ENCODE measurements around the gene ZDHHC18.

Gene ZDHHC18

DNA sequence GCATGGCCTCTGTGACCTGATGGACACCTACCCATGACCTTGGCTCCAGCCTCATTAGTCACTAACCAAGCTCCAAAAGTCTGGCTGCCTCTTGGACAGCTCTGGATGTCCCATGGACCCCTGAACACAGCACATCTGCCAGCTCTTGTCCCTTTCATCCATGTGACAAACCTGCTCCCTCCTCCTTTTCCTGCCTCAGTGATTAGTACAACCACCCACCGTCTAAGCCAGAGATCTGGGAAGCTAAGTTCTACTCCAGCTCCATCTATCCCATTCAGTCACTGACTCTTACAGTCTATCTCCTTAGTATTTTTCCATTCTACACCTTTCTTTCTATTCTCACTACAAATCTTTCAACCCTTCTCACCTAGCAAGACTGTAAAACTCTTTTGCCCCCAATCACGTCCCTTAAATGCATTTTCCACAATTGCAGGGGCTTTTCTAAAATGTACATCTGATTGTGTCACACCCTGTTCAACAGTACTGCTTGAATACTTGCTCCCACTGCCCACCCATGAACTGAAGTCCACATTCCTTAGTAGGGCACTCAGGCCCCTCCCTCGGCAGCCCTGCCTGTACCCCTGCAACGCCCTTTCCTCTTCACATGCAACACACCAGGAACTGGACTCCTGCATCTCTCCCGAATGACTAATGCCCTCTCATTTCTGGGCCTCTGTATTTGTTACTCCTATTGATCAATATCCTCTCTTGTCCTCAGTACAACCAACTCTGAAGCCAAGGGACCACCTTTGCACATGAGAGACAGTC is 56.4 kb downstream of the ZDHHC18 start:
- TF ChIP-seq GABPA (IDR thresholded peaks at IDR 0.05; ENCODE audit: low read depth): no peak
- TF ChIP-seq, protein P1, sequence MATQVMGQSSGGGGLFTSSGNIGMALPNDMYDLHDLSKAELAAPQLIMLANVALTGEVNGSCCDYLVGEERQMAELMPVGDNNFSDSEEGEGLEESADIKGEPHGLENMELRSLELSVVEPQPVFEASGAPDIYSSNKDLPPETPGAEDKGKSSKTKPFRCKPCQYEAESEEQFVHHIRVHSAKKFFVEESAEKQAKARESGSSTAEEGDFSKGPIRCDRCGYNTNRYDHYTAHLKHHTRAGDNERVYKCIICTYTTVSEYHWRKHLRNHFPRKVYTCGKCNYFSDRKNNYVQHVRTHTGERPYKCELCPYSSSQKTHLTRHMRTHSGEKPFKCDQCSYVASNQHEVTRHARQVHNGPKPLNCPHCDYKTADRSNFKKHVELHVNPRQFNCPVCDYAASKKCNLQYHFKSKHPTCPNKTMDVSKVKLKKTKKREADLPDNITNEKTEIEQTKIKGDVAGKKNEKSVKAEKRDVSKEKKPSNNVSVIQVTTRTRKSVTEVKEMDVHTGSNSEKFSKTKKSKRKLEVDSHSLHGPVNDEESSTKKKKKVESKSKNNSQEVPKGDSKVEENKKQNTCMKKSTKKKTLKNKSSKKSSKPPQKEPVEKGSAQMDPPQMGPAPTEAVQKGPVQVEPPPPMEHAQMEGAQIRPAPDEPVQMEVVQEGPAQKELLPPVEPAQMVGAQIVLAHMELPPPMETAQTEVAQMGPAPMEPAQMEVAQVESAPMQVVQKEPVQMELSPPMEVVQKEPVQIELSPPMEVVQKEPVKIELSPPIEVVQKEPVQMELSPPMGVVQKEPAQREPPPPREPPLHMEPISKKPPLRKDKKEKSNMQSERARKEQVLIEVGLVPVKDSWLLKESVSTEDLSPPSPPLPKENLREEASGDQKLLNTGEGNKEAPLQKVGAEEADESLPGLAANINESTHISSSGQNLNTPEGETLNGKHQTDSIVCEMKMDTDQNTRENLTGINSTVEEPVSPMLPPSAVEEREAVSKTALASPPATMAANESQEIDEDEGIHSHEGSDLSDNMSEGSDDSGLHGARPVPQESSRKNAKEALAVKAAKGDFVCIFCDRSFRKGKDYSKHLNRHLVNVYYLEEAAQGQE (IDR thresholded peaks at IDR 0.05; ENCODE audit: insufficient replicate concordance, low read depth): no peak
- TF ChIP-seq SPI1 (IDR thresholded peaks at IDR 0.05; ENCODE audit: borderline replicate concordance, low read depth): no peak
- TF ChIP-seq POLR2AphosphoS5 (IDR thresholded peaks at IDR 0.05; ENCODE audit: low read depth): no peak
- TF ChIP-seq, protein P2, sequence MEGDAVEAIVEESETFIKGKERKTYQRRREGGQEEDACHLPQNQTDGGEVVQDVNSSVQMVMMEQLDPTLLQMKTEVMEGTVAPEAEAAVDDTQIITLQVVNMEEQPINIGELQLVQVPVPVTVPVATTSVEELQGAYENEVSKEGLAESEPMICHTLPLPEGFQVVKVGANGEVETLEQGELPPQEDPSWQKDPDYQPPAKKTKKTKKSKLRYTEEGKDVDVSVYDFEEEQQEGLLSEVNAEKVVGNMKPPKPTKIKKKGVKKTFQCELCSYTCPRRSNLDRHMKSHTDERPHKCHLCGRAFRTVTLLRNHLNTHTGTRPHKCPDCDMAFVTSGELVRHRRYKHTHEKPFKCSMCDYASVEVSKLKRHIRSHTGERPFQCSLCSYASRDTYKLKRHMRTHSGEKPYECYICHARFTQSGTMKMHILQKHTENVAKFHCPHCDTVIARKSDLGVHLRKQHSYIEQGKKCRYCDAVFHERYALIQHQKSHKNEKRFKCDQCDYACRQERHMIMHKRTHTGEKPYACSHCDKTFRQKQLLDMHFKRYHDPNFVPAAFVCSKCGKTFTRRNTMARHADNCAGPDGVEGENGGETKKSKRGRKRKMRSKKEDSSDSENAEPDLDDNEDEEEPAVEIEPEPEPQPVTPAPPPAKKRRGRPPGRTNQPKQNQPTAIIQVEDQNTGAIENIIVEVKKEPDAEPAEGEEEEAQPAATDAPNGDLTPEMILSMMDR (IDR thresholded peaks at IDR 0.05; ENCODE audit: insufficient read depth, low read length): no peak
- no peak overlapping the region for H3K4me3 ChIP-seq (replicated peaks; ENCODE audit: insufficient read depth, low read length)

DNA sequence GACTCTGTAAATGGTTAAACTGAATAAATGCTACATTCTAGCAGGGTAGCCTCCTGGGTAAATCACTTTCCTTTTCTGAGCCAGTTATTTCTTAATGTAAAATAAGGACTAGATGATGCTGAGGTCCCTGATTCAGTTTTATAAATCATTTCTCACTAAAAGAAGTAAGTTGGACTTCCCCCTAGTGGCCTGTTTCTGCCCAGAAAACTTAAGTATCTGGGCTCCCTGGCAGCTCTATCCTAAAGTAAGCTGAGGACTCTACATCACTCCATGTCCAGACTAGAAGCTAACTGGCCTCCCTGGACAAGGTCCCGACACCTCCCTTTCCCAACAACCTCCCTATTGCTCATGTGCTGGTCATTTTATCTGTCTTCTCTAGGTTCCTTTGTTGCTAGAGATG is 60.6 kb downstream of the ZDHHC18 start:
- peak in 1 of 2 experiments; percentile 23 for DNase-seq (ENCODE audit: low read depth in 1 of 2, low spot score in 1 of 2)

More for the DNA sequence above, 56.4 kb downstream of the ZDHHC18 start:
- no peak for DNase-seq (ENCODE audit: low read depth in 1 of 2, low spot score in 1 of 2)
- Histone ChIP-seq H3K27me3 (ENCODE audit: insufficient read depth, poor library complexity, severe bottlenecking) (no peaks in the 10 kb centered on the region), H3K27ac (replicated peaks) (no peak overlapping the region)

DNA sequence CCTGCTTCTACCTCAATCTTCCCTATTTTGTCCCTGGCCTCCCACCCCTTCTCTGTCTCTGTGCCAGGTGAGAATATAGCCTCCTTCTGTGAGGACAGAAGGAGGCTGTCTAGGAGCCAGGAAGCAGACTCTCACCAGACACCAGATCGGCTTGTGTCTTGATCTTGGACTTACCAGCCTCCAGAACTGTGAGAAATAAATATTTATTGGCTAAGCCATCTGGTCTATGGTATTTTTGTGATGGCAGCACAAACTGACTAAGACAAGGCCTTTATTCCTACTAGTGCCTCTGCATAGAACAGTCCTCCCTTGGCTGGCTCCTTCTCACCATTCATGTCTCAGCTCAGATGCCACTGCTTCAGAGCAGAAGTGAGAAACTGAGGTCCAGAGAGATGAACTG is 61.7 kb downstream of the ZDHHC18 start:
- TF ChIP-seq SPI1 (IDR thresholded peaks at IDR 0.05; ENCODE audit: borderline replicate concordance, low read depth): no peak
- TF ChIP-seq, protein P1 (IDR thresholded peaks at IDR 0.05; ENCODE audit: insufficient replicate concordance, low read depth): no peak
- no peak for TF ChIP-seq GABPA (IDR thresholded peaks at IDR 0.05; ENCODE audit: low read depth)
- TF ChIP-seq POLR2AphosphoS5 (IDR thresholded peaks at IDR 0.05; ENCODE audit: low read depth): no peak
- TF ChIP-seq, protein P2 (IDR thresholded peaks at IDR 0.05; ENCODE audit: insufficient read depth, low read length): no peak
- Histone ChIP-seq H3K27ac (replicated peaks) (no peak overlapping the region), H3K4me3 (replicated peaks; ENCODE audit: insufficient read depth, low read length) (no peak overlapping the region), H3K27me3 (ENCODE audit: insufficient read depth, poor library complexity, severe bottlenecking) (no peaks in the 10 kb centered on the region)
- no peak for DNase-seq (ENCODE audit: low read depth in 1 of 2, low spot score in 1 of 2)

More for the DNA sequence above, 60.6 kb downstream of the ZDHHC18 start:
- H3K4me3 ChIP-seq (replicated peaks; ENCODE audit: insufficient read depth, low read length): no peak overlapping the region
- no peak overlapping the region for H3K27ac ChIP-seq (replicated peaks)
- TF ChIP-seq SPI1 (IDR thresholded peaks at IDR 0.05; ENCODE audit: borderline replicate concordance, low read depth): no peak
- TF ChIP-seq, protein P2 (IDR thresholded peaks at IDR 0.05; ENCODE audit: insufficient read depth, low read length): peak; percentile 21
- no peaks in the 10 kb centered on the region for H3K27me3 ChIP-seq (ENCODE audit: insufficient read depth, poor library complexity, severe bottlenecking)

Measured in HL-60 (cell line).